ENCODE measurements around the gene GRM2.

The GRM2 gene

GRCh38 chr3:51680663-51681230, 26.1 kb upstream of the GRM2 start:
- DNase-seq: no peak

- no peak for DNase-seq
These were observed 25.4 kb upstream of the GRM2 start for GRCh38 chr3:51681453-51681852.

- DNase-seq: peak; percentile 91
These were observed 24.8 kb upstream of the GRM2 start for GRCh38 chr3:51682079-51682478.

GRCh38 chr3:51682526-51682925, 24.3 kb upstream of the GRM2 start:
- no peak for DNase-seq

- no peak for DNase-seq
These were observed 23.3 kb upstream of the GRM2 start for GRCh38 chr3:51683566-51683965.

GRCh38 chr3:51684971-51685751, 21.7 kb upstream of the GRM2 start:
- peak; percentile 48 for DNase-seq

GRCh38 chr3:51686056-51686455, 20.8 kb upstream of the GRM2 start:
- DNase-seq: no peak

GRCh38 chr3:51686512-51687215, 20.2 kb upstream of the GRM2 start:
- DNase-seq: peak; percentile 62

GRCh38 chr3:51687431-51688205, 19.2 kb upstream of the GRM2 start:
- DNase-seq: no peak

GRCh38 chr3:51688206-51688600, 18.7 kb upstream of the GRM2 start:
- DNase-seq: no peak

GRCh38 chr3:51691021-51691420, 15.8 kb upstream of the GRM2 start:
- no peak for DNase-seq

GRCh38 chr3:51691949-51692348, 14.9 kb upstream of the GRM2 start:
- DNase-seq: no peak

- DNase-seq: no peak
These were observed 13.9 kb upstream of the GRM2 start for GRCh38 chr3:51692980-51693395.

GRCh38 chr3:51696954-51697353, 9.9 kb upstream of the GRM2 start:
- DNase-seq: no peak

- no peak for DNase-seq
These were observed 8.7 kb upstream of the GRM2 start for GRCh38 chr3:51698209-51698608.

- no peak for DNase-seq
These were observed 6.5 kb upstream of the GRM2 start for GRCh38 chr3:51700403-51700802.

- no peak for DNase-seq
These were observed 4.7 kb upstream of the GRM2 start for GRCh38 chr3:51702156-51702555.

- no peak for DNase-seq
These were observed 3.7 kb upstream of the GRM2 start for GRCh38 chr3:51703068-51703760.

- DNase-seq: no peak
These were observed 2.9 kb upstream of the GRM2 start for GRCh38 chr3:51703761-51704510.

GRCh38 chr3:51704511-51704950, 2.3 kb upstream of the GRM2 start:
- no peak for DNase-seq

GRCh38 chr3:51705276-51706020, 1.4 kb upstream of the GRM2 start:
- DNase-seq: no peak
